HCT116 (cell line): ENCODE data around the gene SH2D3C. TPM values are rescaled to one million over a fixed set of nuclear protein-coding genes. Genes with fewer than 3 reads are reported as not detected.
"Not testable (repeated sequence)": the region's sequence is repeated elsewhere in the genome, so short reads cannot be mapped to it uniquely, and the experiment has no call there.

Source experiments
- ATAC-seq: fragments of 200-7000 bp; cut with Tn5 transposase; 2 replicates; pipeline ENCODE4 v1.9.1; 2020; ENCODE audit warnings: mild to moderate bottlenecking, moderate library complexity
- BruUV-seq: library from RNA; stranded (reverse); fragments of 400-500 nt; replicated peaks from 2 replicates; lab custom pipeline; 2021; lab: Mats Ljungman, UMichigan
- CTCF ChIA-PET: fragments of 300-600 bp; sonication (Branson Sonifier 250); formaldehyde crosslinking; loops from one replicate; lab custom pipeline; 2021; ENCODE audit warnings: antibody characterized with exemption; lab: Charles Lee
- POLR2A ChIA-PET: fragments of 300-600, 350-600 bp; sonication (Branson Sonifier 250); formaldehyde crosslinking; loops from one replicate; lab custom pipeline; 2021; ENCODE audit warnings: antibody characterized with exemption; lab: Charles Lee
- RAD21 ChIA-PET, 2 experiments: fragments of 300-600 bp; sonication (Branson Sonifier 250); formaldehyde crosslinking; loops; one replicate each; lab custom pipeline; 2023; ENCODE audit warnings: low total read pairs in 2 of 2; ENCODE audit not compliant: uncharacterized antibody in 2 of 2, unreplicated experiment in 2 of 2, low non-redundant PET in 1 of 2; lab: Charles Lee
- DNase-seq: peaks from one replicate; pipeline ENCODE4 v3.0.0-alpha.2; 2010; ENCODE audit warnings: low read depth, low spot score
- H2AFZ ChIP-seq: fragments of 200-600 bp; shearing (Covaris generic), sonication (generic); 2 replicates; pipeline ENCODE4 v1.6.1; 2017; ENCODE audit warnings: low read depth, mixed run types, mixed read lengths, antibody characterized with exemption, low read length; ENCODE audit not compliant: poor library complexity, severe bottlenecking
- H3K27ac ChIP-seq: 2 replicates; pipeline ENCODE4 v1.5.1; 2012; ENCODE audit warnings: low read depth, low read length
- H3K27me3 ChIP-seq: fragments of 200-600 bp; sonication (generic); 2 replicates; pipeline ENCODE4 v1.6.1; 2016; ENCODE audit warnings: mixed run types, low read length, mixed read lengths; ENCODE audit not compliant: insufficient read depth
- H3K36me3 ChIP-seq, 2 experiments: fragments of 200-500 bp in 1 of 2; fragments of 200-600 bp in 1 of 2; sonication (Bioruptor generic) in 1 of 2; sonication (generic) in 1 of 2; 2 replicates each; pipeline versions ENCODE4 v1.5.1 to v1.6.1; 2014 to 2016; ENCODE audit warnings: low read length in 2 of 2, inconsistent platforms in 1 of 2, mixed read lengths in 1 of 2, mixed run types in 1 of 2; ENCODE audit not compliant: insufficient read depth in 2 of 2, control insufficient read depth in 1 of 2
- H3K4me1 ChIP-seq, 2 experiments: fragments of 200-600 bp in 1 of 2; sonication (generic) in 1 of 2; 2 replicates each; pipeline versions ENCODE4 v1.5.1 to v1.6.1; 2012 to 2017; ENCODE audit warnings: low read length in 2 of 2, inconsistent platforms in 1 of 2, mild to moderate bottlenecking in 1 of 2, mixed read lengths in 1 of 2, mixed run types in 1 of 2, moderate library complexity in 1 of 2; ENCODE audit not compliant: insufficient read depth in 2 of 2, control insufficient read depth in 1 of 2
- H3K4me2 ChIP-seq: fragments of 200-600 bp; sonication (generic); 2 replicates; pipeline ENCODE4 v1.6.1; 2017; ENCODE audit warnings: mixed run types, low read length, mixed read lengths
- H3K4me3 ChIP-seq, 2 experiments: fragments of 200-600 bp in 1 of 2; sonication (generic) in 1 of 2; replicated peaks in 1 of 2; 2 replicates each; pipeline ENCODE4 v1.5.1; 2011 to 2016; ENCODE audit warnings: low read length in 2 of 2, control low read depth in 1 of 2, low read depth in 1 of 2, mild to moderate bottlenecking in 1 of 2, mixed read lengths in 1 of 2, mixed run types in 1 of 2
- H3K79me2 ChIP-seq: fragments of 200-600 bp; sonication (generic); 2 replicates; pipeline ENCODE4 v1.6.1; 2017; ENCODE audit warnings: mild to moderate bottlenecking, mixed run types, low read length, moderate library complexity, mixed read lengths; ENCODE audit not compliant: insufficient read depth
- H3K9ac ChIP-seq: fragments of 200-600 bp; sonication (generic); 2 replicates; pipeline ENCODE4 v1.6.1; 2016; ENCODE audit warnings: low read length, mixed read lengths
- H3K9me2 ChIP-seq: fragments of 200-600 bp; sonication (generic), shearing (Covaris generic); 2 replicates; pipeline ENCODE4 v1.6.1; 2017; ENCODE audit warnings: mixed run types, mild to moderate bottlenecking, moderate library complexity; ENCODE audit not compliant: insufficient read depth
- H3K9me3 ChIP-seq, 2 experiments: fragments of 200-500 bp in 1 of 2; fragments of 200-600 bp in 1 of 2; sonication (Bioruptor generic) in 1 of 2; sonication (generic) in 1 of 2; 2 replicates each; pipeline ENCODE4 v1.6.1; 2014 to 2017; ENCODE audit warnings: low read length in 2 of 2, mixed read lengths in 2 of 2, inconsistent platforms in 1 of 2, low read depth in 1 of 2, mild to moderate bottlenecking in 1 of 2, mixed run types in 1 of 2, moderate library complexity in 1 of 2; ENCODE audit not compliant: control insufficient read depth in 1 of 2, insufficient read depth in 1 of 2
- H4K20me1 ChIP-seq: fragments of 200-600 bp; sonication (generic), shearing (Covaris generic); 2 replicates; pipeline ENCODE4 v1.6.1; 2017; ENCODE audit warnings: mixed run types, mild to moderate bottlenecking, moderate library complexity; ENCODE audit not compliant: insufficient read depth
- CBX3 ChIP-seq: IDR thresholded peaks from 2 replicates; pipeline ENCODE4 v1.6.1; 2012; ENCODE audit warnings: low read depth
- CEBPB ChIP-seq: IDR thresholded peaks from 2 replicates; pipeline ENCODE4 v1.6.1; 2012; ENCODE audit warnings: low read depth
- ELF1 ChIP-seq: IDR thresholded peaks from 2 replicates; pipeline ENCODE4 v1.6.1; 2012; ENCODE audit warnings: low read depth, borderline replicate concordance
- POLR2AphosphoS5 ChIP-seq: IDR thresholded peaks from 2 replicates; pipeline ENCODE4 v1.6.1; 2011; ENCODE audit warnings: mild to moderate bottlenecking, low read depth, low read length, moderate library complexity
- SIN3A ChIP-seq: IDR thresholded peaks from 2 replicates; pipeline ENCODE4 v1.6.1; 2012; ENCODE audit warnings: low read depth
- YY1 ChIP-seq: IDR thresholded peaks from 2 replicates; pipeline ENCODE4 v1.6.1; 2011; ENCODE audit warnings: low read length, low read depth, moderate library complexity, mild to moderate bottlenecking; ENCODE audit not compliant: insufficient replicate concordance; ENCODE audit errors: extremely low read depth
- ZNF274 ChIP-seq: fragments of 200-500 bp; sonication (Bioruptor generic); IDR thresholded peaks from 2 replicates; pipeline ENCODE4 v1.6.1; 2014; ENCODE audit warnings: mild to moderate bottlenecking, low read depth, low read length, inconsistent platforms
- intact Hi-C: fragments of 100-400 bp; cut with micrococcal nuclease; formaldehyde crosslinking; loops from 2 replicates; pipeline ENCODE4 v1.10.0; 2022
- total RNA-seq: library from RNA; stranded (reverse); gene quantifications from one replicate; pipeline ENCODE4 v1.2.1, GENCODE V29; 2021; ENCODE audit not compliant: unreplicated experiment
- TF ChIP-seq, protein P1 (sequence below): IDR thresholded peaks from 2 replicates; pipeline ENCODE4 v1.6.1; 2012; ENCODE audit warnings: low read depth

SH2D3C gene
- total RNA-seq, 1 experiment from 2014 or later: 1.3 TPM

DNA sequence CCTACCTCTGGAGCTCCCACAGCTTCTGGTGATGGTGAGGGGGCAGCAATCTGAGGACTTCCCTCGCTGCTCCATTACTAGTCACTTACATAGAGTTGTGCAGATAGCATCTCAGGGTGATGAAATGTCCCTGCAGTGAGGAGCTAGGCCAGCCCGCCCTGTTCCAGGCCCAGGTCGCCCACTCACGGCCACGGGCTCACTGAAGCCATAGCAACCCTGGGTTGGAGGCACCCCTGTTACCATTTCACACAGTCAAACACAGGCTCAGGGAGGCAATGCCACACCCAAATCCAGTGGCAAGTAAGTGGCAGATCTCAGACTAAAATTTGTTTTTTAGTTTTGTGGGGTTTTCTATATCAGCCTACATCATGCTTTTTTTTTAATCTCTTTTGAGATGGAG, 19.6 kb downstream of the SH2D3C start:
- TF ChIP-seq POLR2AphosphoS5 (no peak), ELF1 (no peak), YY1 (no peak), CBX3 (no peak), CEBPB (no peak), SIN3A (no peak), ZNF274 (no peak)
- TF ChIP-seq, protein P1, sequence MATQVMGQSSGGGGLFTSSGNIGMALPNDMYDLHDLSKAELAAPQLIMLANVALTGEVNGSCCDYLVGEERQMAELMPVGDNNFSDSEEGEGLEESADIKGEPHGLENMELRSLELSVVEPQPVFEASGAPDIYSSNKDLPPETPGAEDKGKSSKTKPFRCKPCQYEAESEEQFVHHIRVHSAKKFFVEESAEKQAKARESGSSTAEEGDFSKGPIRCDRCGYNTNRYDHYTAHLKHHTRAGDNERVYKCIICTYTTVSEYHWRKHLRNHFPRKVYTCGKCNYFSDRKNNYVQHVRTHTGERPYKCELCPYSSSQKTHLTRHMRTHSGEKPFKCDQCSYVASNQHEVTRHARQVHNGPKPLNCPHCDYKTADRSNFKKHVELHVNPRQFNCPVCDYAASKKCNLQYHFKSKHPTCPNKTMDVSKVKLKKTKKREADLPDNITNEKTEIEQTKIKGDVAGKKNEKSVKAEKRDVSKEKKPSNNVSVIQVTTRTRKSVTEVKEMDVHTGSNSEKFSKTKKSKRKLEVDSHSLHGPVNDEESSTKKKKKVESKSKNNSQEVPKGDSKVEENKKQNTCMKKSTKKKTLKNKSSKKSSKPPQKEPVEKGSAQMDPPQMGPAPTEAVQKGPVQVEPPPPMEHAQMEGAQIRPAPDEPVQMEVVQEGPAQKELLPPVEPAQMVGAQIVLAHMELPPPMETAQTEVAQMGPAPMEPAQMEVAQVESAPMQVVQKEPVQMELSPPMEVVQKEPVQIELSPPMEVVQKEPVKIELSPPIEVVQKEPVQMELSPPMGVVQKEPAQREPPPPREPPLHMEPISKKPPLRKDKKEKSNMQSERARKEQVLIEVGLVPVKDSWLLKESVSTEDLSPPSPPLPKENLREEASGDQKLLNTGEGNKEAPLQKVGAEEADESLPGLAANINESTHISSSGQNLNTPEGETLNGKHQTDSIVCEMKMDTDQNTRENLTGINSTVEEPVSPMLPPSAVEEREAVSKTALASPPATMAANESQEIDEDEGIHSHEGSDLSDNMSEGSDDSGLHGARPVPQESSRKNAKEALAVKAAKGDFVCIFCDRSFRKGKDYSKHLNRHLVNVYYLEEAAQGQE: no peak
- TF ChIP-seq, all 23 proteins: peak for 0
- ChIA-PET RAD21 (no interaction called here), CTCF (interaction anchor here (1.1 kb wide), 1 partner anchor 24 kb away, joined by 3 read pairs; the partner anchor contains the start of gene TOR2A), POLR2A (no interaction called here)
- no peak for DNase-seq
- no peaks in the 10 kb centered on the region; the same call in 1 of the 2 replicates for H3K27me3 ChIP-seq
- no peak for ATAC-seq
- H2AFZ ChIP-seq: no peak overlapping the region
- no peak overlapping the region for H3K27ac ChIP-seq
- H3K36me3 ChIP-seq: no peaks in the 10 kb centered on the region
- no peaks in the 10 kb centered on the region for H4K20me1 ChIP-seq
- no peaks in the 10 kb centered on the region for H3K9me3 ChIP-seq
- no peak overlapping the region for H3K4me2 ChIP-seq
- no peak overlapping the region for H3K4me3 ChIP-seq
- intact Hi-C loops: no loop called here
- no peak overlapping the region for H3K9ac ChIP-seq
- no peaks in the 10 kb centered on the region for H3K4me1 ChIP-seq
- H3K79me2 ChIP-seq: no peaks in the 10 kb centered on the region
- no TSS peak for BruUV-seq
- H3K9me2 ChIP-seq: no peaks in the 10 kb centered on the region

DNA sequence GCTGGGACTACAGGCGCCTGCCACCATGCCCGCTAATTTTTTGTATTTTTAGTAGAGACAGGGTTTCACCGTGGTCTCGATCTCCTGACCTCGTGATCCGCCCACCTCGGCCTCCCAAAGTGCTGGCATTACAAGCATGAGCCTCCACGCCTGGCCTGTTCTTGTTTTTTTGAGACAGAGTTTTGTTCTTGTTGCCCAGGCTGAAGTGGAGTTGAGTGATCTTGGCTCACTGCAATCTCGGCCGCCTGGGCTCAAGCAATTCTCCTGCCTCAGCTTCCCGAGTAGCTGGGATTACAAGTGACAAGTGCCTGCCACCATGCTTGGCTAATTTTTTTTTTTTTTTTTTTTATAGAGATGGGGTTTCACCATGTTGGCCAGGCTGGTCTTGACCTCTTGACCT, 21.7 kb downstream of the SH2D3C start:
- H3K4me1 ChIP-seq, RAD21 ChIA-PET, H3K9me2 ChIP-seq, H3K4me3 ChIP-seq, H3K36me3 ChIP-seq, POLR2A ChIA-PET, ATAC-seq, CTCF ChIA-PET, H3K79me2 ChIP-seq, H3K27ac ChIP-seq, H3K9ac ChIP-seq, H3K9me3 ChIP-seq, H3K4me2 ChIP-seq, BruUV-seq, H3K27me3 ChIP-seq, H2AFZ ChIP-seq, DNase-seq, intact Hi-C loops, H4K20me1 ChIP-seq: not testable (repeated sequence)
